GM18907 (cell line): ENCODE data around the gene ZC3H12C.
A peak's percentile ranks its signal among the peaks of the same experiment; 100 is the strongest.

Source experiments
- ATAC-seq: cut with Tn5 transposase; IDR thresholded peaks from one replicate; pipeline ENCODE4 v1.9.1; 2021; ENCODE audit warnings: mild to moderate bottlenecking, moderate library complexity; ENCODE audit not compliant: unreplicated experiment

The ZC3H12C gene

DNA sequence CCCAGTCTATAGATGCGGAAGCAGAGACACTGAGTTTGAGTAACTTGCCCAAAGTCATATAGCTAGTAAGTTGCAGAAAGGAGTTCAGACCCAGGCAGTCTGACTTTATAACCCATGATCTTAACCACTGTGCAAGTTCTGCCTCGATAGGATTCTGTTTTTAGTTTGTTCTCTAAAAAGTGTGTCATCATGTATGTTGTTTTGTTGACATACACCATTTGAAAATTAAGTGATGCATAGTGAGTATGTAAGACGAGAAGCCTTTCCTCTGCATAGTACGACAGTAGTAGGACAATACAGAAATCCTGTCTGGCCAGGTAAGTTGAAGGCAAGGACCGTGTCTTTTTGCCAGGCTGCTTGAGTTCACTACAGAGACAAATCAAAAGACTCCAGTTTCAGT, 3.3 kb downstream of the ZC3H12C start:
- ATAC-seq, result no peak

DNA sequence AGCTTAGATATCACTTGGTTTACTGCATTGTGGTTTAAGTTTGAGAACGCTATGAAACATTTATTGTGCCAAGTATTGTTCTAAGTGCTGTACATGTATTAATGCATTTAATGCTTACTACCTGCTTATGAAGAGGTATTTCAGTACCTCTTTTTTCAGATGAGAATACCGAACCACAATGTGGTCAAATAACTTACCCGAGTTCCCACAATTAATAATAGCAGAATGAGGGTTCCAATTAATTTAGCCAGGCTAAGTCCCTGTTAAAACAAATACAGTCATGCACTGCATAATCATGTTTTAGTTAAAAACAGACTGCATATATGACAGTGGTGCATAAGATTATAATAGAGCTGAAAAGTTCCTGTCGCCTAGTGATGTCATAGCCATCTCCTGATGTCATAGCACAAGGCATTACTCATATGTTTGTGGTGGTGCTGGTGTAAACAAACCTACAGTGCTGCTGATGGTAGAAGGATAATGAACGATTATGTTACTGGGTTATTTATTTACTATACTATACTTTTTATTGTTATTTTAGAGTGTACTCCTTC, 4.3 kb downstream of the ZC3H12C start:
- ATAC-seq, result no peak

DNA sequence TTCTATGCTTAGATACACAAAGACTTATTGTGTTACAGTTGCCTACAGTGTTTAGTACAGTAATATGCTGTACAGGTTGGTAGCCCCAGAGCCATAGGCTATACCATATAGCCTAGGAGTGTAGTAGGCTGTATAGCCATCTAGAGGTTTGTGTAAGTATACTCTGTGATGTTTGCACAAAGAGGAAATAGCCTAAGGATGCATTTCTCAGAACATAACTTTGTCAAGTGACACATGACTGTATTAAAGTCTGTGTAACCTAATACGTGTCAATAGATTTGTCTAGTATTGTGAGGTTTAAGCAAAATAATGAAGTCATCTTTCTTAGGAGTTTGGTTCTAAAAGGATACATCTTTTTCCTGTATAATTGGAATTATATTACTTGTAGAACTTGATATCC, 5.5 kb downstream of the ZC3H12C start:
- peak; percentile 76 for ATAC-seq

DNA sequence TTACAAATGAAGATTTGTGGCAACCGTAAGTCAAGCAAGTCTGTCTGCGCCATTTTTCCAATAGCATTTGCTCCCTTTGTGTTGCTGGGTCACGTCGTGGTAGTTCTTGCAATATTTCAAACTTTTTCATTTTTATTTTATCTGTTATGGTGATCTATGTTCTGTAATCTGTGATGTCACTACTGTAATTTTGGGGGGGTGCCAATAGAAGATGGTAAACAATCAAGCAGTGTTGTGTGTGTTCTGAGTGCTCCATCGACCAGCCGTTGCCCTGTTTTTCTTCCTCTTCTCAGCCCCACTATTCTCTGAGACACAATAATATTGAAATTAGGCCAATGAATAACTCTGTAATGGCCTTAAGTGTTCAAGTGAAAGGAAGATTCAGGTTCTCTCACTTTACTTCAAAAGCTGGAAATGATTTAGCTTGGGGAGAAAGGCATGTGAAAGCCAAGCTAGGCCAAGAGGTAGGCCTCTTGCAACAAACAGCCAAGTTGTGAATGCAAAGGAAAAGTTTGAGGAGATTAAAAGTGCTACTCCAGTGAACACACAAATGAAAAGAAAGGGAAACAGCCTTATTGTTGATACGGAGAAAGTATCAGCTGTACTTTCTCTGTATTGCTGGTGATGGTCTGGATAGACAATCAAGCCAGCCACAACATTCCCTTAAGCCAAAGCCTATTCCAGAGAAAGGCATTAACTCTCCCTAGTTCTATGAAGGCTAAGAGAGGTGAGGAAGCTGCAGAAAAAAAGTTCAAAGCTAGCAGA, 7.5 kb downstream of the ZC3H12C start:
- ATAC-seq, result no peak

DNA sequence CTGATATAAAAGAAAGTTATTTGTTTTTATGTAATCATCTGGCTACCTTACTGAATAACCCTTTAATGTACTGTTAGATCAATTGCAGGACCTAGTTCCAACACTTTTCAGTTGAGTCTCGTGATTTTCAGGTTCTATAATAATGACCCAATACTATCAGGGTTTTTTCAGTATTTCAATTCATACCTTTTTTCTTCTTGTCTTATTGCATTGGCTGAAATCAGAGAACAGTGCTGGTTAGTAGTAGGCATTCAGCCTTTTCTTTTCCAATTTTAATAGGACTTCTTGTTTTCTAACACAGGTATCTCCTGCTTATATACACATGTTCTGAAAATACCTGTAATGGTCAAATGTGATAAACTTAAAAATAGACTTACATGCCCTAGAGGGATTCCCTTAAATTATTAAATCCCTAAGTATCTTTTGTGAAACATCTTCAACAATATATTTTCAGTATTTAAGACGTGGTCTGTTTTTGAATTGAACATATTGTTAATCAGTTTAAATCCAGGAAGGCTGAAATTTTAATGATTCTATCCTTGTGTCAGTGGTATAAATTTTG, 13.6 kb downstream of the ZC3H12C start:
- no peak for ATAC-seq

DNA sequence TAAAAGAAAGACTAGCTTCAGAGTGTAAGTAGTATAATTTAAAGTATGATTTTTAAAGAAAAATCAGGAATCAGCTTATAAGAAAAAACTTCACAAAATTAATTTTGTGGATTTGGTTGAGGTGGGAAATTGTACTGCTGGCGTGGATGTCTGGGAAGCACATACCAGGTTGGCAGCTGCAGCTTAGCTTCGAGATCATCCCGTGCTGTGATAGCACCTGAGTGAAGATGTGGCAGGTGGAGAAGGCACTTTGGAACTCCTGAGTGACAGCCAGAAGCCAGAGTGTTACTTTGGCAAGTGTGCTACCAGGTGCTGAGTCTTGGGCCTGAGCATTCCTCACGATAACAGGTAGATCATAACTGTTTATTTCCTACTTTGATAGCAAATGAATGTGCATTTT, 17.7 kb downstream of the ZC3H12C start:
- no peak for ATAC-seq

DNA sequence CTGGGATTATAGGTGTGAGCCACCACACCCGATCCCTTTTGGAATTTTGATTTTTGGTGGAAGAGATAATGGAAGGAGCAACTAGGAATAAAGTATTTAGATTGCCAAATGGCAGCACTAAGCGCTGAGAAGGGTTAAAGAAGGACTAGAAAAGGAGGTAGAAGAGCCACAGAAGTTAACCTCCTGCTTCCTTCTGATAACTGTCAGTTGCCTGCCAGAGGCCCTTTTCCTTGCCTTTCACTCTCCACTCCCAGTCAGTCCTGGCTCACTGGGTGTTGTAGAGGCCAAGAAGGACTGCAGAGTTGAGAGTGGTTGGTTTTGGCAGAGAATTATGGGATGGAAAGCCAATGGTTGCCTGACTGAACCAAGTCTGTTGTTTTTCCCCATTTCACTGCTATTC, 19.3 kb downstream of the ZC3H12C start:
- no peak for ATAC-seq

DNA sequence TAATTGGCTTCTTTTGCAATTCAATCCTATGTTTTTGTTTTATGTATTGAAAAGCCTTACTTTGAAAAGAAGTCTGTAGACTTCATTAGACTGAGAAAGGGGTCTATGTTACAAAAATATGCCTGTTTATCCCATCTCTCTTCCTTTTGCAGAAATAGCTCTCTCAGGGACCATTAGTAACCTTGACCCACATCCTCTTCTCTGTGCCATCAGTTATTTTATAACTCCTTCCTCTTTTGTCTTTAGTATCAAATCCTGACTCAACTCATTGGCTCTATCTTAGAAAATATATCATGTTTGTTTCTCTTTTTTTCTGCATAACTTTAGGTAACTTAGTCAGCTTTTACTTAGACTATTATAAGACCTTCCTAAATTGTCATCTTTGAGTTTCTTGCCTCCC, 20.3 kb downstream of the ZC3H12C start:
- ATAC-seq, result no peak

DNA sequence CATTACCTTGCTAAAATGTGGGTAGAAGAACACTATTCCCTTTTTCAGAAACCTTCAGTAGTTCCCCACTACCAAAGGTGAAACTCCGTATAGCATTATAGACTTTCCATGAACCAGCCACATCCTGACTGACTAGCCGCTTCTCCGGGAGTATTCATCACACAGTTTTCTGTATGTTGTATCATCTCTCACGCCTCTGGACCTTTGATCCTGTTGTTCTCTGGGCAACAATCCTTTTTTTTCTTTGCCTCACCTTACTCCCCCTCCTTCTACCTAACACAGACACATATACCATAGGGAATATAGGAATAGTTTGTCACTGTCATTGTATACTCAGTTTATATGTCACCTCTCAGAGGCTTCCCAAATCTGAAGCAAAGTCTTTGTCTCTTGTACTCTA, 20.8 kb downstream of the ZC3H12C start:
- no peak for ATAC-seq

DNA sequence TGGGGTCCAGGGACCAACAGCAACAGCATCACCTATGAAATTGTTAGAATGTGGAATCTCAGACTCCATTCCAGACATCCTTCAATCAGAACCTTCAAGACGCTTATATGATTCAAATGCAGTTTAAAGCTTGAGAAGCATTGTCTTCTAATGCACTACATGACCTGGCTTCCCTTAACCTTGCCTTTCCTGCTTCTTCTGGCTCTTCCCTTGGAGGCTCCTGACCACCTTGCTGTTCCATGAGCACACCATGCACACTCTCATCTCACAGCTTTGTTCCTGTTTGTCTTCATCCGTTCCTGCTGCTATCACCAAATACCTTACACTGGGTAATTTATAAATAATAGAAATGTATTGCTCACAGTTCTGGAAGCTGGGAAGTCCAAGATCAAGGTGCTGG, 26.1 kb downstream of the ZC3H12C start:
- no peak for ATAC-seq

DNA sequence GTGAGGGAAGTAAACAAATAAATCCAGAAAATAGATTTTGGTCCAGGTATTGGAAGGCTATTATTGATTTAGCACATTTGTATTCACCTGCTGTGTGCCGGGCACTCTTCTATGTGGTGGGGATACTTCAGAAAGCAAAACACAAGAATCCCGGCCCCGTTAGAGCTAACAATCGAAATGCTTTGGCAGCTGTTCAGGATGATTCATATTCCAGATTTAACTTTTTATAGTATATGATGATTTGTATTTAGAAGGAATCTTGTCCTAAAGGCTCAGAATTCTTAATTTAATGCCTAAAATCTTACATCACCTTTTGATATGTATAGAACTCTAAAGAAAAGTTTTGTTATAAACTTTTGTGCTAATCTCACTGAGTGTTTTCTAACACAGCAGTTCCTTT, 28.0 kb downstream of the ZC3H12C start:
- no peak for ATAC-seq

DNA sequence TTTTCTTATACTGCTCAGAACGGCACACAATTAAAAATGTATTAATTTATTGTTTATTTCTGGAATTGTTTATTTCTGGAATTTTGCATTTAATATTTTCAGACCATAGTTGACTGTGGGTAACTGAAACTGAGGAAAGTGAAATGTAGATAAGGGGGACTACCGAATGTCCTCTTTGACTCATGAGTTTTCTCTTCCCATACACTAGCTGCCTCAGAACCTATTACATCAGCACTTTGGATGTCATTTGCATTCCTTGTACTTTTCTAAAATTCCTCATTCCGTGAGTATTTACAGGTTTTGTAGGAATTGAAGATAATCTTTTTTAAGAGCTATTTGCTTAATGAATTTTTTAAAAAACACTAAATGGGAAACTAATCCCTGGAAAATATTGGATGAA, 29.8 kb downstream of the ZC3H12C start:
- ATAC-seq, result no peak

DNA sequence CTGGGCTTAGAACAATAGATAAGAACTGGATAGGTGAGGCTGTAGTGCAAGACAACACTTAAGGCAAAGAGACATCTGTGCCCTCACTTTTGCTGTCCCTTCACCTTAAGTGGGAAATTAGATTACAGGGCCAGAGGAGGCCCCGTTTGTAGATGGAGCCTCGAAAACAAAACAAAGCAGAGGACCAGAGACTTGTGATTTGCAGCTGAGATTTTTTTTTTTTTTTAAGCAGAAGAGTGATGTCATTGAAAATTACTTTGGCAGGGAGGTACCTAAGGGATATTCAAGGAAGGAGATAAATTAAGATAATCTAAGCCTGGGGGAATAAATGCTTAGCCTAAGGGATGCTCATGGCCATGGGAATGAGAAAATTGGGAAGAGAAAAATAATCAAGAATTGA, 31.4 kb downstream of the ZC3H12C start:
- no peak for ATAC-seq

DNA sequence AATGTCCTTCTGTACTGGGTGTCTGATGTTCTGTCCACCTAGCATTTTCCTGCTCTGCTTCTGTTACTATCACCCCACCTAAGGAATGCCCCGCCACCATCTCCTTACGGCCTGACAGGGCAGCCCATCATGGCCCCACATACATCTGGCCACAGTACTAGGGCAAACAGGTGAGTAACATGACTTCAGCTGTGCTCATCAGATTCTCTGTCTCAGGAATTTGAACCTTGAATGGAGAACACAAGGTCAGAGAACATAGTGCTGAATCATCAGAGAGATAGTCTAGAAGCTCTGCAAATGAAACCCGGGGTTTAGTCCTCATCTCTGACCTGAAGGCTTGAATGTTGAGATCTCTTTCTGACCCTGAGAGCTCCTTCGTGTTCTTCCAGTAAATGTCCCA, 32.4 kb downstream of the ZC3H12C start:
- no peak for ATAC-seq

DNA sequence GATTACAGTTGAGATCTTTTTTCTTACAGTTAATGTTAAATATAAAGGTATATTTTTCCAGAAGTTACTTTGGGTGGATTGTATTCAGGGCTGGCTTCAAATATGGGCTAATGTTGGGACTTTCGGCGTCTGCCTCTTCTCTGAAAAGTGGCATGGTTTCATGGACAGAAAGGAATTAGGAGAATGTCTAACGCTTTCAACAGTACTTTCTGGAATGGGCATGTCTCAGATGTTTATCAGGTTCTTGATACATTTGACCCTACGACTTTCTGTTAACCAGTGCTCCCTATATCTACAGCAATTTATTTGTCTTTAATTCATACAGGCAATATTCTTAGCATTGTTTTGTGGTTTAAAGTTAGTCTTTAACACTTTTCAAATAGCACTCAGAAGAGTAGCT, 33.7 kb downstream of the ZC3H12C start:
- no peak for ATAC-seq

DNA sequence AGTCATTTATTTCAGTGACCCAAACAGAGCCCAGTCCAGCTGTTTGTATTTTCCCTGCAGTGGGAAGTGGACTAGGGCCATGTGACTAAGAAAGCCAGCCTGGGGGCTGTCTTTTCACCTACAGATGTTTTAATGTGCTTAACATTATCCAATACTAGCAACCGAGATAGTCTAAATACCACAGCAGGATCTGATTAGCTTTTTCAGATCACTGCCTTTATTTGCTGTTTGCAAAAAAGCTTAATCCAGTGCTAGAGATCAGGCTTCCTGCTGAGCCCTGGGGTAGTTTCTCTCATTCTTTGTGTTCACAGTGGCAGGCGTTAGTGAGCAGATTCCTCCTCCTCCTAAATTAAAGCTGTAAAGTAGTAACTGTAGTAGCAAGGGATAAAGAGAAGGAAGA, 35.0 kb downstream of the ZC3H12C start:
- ATAC-seq, result no peak

DNA sequence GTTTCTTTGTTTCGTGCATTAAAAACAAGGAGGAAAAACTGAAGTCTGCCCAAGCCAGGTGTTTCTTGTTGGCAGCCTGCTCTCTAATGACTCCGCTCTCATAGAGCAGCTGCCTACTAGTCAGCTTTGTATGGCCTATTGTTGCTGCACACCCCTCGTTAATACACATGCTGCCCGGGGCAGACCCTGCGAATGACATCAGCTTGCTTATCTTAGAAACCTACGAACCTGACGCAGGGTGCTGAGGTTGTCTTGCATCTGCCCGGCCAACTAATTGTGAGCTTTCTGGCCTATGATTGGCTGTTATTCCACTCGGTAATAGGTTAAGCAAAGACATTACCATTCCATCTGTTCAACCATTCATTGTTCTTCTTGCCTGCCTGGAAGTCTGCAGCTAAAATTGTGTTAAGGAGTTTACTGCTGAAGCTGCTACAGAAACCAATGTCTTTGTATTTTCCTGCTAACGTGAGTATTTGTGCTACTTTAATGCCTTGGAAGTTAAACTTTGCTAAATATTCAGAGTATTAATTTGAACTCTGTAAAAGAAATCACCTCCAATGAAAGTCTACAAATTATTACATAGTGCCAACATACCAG, 37.5 kb downstream of the ZC3H12C start:
- no peak for ATAC-seq

DNA sequence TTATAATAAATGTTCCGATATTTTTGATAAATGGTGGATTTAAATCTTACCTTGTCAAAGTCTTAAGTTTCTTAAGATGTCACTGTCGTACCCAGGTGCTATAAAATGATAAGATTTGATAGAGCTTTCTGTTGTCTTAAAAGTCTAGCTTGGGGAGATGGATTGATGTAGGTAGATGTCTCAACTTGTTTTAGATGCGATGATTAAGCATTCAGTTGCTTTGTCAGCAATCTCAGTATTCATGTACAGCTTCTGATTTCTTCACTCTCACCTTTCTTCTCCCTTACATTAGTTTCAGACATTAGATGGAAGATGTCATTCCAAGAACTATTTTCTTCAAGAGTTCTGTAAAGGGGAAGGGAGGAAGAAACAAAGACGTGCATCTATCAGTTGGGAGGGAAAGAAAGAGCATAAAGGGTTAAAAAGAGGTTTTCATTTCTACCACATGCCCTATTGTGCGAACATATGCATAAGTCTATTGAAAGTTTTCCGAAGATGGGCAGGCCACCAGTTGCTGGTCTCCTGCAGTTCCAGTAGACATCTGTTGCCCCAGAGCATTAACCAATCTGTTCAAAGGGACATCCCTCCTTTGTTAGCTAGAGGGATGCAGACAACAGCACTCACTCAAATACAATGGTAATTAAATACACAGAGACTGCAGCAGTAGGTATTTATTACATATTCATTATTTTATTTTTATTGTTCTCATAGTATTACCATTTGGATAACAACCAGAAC, 38.4 kb downstream of the ZC3H12C start:
- no peak for ATAC-seq

DNA sequence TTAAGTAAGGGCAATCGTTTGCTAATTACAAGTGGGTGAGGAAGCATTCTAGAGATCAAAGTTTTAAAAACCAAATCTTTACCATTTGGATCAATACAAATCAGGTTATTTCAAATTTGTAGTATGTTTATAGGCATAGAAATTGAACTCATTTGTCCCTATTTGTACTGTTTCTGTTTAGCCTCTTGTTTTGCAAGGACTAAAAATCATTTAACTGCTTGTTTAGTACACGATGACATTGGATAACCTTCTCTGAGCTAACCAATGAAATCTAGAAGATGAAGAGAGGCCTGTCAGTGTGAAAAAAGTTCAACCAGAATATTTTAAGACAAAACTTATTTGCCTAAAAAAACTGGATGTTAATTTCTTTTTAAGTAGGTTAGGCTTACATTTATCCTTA, 40.0 kb downstream of the ZC3H12C start:
- ATAC-seq, result no peak

DNA sequence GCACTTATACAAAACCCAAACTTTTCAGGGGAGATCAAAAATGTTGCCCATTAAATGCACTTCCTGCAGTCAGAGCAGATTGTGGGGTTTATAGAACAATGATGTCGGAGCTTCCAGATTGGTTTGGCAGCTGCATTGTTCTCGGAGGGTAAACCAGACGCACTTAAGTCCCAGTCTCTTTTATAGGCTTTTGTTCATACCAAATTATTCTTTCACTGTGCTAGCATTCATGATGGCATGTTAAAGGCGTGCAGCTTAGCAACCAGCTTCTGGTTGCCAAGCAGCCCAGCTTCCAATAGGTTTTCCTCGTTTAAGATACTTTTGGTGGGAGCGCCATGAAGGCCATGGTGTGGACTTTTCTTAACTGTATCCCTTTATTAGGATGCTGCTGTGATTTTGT, 40.9 kb downstream of the ZC3H12C start:
- no peak for ATAC-seq

DNA sequence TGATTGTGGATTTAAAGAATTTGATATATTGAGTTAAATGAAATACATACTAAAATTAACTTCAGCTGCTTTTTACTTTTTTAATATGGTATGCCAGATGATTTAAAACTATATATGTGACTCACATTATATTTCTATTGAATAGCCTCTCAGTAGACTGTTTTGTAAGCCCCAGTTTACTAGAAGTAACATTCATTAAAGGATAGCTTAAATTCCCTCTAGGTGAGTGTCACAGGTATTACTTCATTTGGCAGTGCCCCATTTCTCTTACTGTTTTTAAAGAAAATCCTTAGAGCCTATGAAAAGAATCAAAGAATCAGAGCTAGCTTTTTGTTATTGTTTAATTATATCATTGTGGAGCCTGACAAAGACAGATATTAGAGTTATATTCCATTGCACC, 48.6 kb downstream of the ZC3H12C start:
- no peak for ATAC-seq
